Temporal lobe (tissue), 1 donor: ENCODE measurements around the gene SMYD5. TPM values are rescaled to one million over a fixed set of nuclear protein-coding genes. Genes with fewer than 3 reads are reported as not detected.

Source experiments
- total RNA-seq: library from RNA; depleted of rRNA; stranded (reverse); fragments of >200 nt; gene quantifications from one replicate; pipeline ENCODE4 v1.2.3, GENCODE V29; 2014

SMYD5 gene
- total RNA-seq, 1 donor from 2014 or later, result 20.4 TPM

Other genes starting within 250 kb of the SMYD5 start
- gene SFXN5, start 142.5 kb upstream of the SMYD5 start, total RNA-seq, result 20.7 TPM
- 6.1 TPM for gene RAB11FIP5, start 101.3 kb upstream of the SMYD5 start, total RNA-seq
- gene NOTO, start 11.7 kb upstream of the SMYD5 start, total RNA-seq, result not detected
- gene PRADC1, start 19.0 kb downstream of the SMYD5 start, total RNA-seq, result 4.4 TPM
- 153 TPM for gene CCT7, start 20.1 kb downstream of the SMYD5 start, total RNA-seq
- gene FBXO41, start 70.2 kb downstream of the SMYD5 start, total RNA-seq, result 30.0 TPM
- gene EGR4, start 79.3 kb downstream of the SMYD5 start, total RNA-seq, result not detected
- 49.9 TPM for gene ALMS1, start 171.6 kb downstream of the SMYD5 start, total RNA-seq